Activated CD4-positive, alpha-beta T cell treated with anti-CD3 and anti-CD28 coated beads, Interleukin-10, Interleukin-2, amounts not matched to agents 100 ng/mL and 50 ng/mL, durations not matched to agents 16 hours and 8 hours (primary cell): ENCODE data around the gene LHPP.

Experiments used
- DNase-seq: peaks from one replicate; pipeline ENCODE4 v3.0.0-alpha.2; 2020

LHPP gene

DNA sequence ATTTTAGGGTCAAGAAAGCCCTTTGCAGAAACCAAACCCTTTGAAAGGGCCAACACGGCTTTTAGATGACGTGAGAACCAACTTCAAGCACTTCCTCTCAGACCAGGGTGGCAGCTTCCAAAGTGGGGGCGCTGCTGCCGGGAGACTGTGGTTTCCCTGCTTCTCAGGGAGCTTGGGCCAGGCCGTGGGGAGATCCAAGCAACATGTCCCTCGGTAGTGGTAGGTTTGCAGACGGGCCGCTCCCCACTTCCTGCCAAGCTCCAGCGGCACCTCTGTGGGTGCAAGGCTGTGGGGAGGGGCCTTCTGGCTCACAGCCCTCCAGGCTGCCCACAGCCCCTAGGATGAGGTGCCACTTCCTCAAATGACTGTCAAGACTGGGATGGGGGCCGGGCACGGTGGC, 150.1 kb downstream of the LHPP start:
- peak; percentile 61 for DNase-seq

- peak; percentile 18 for DNase-seq
These were observed 151.2 kb downstream of the LHPP start for GRCh38 chr10:124612611-124613498.

- DNase-seq: peak; percentile 88
These were observed 152.5 kb downstream of the LHPP start for GRCh38 chr10:124614003-124614659.

- DNase-seq: no peak
These were observed 153.6 kb downstream of the LHPP start for GRCh38 chr10:124615259-124615658.

DNA sequence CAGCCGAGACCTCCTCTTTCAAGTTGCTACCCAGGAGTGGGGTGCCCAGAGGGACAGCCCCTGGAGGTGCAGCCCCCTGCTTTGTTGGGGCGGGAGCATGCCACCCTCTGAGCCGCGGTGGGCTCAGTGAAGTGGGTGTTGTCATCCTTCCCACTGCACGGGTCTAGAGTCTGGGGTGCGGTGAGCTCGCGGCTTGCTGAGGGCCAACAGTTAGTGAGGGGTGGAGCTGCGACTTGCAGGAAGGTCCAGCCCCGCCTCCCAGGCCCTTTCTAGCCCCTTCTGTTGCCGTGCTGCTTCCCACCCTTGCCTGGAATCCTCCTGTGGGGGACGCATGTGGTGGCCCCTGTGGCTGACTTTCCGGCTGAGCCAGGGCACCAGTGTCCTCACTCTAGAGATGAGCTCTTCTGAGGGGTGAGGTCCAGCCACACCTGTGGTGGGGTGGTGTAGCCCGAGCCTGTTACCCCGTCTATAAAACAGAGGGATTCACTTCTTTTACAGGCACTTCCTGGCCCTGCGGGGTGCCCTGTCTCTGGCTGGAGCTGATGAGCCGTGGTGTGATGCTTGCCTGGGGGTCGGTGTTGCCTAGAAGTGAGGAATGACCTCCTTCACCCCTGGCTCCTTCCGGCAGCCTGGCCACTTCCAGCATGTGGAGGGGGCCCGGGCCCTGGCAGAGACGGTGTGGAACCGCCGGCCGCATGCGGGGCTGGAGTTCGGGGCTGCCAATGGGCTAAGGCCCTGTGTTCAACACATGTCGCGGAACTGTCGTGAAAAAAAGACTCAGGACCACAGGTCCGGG, 154.6 kb downstream of the LHPP start:
- no peak for DNase-seq

GRCh38 chr10:124616836-124617130, 155.2 kb downstream of the LHPP start:
- no peak for DNase-seq

- no peak for DNase-seq
These were observed 156.9 kb downstream of the LHPP start for GRCh38 chr10:124618470-124619073.

GRCh38 chr10:124619195-124619594, 157.6 kb downstream of the LHPP start:
- DNase-seq: no peak

DNA sequence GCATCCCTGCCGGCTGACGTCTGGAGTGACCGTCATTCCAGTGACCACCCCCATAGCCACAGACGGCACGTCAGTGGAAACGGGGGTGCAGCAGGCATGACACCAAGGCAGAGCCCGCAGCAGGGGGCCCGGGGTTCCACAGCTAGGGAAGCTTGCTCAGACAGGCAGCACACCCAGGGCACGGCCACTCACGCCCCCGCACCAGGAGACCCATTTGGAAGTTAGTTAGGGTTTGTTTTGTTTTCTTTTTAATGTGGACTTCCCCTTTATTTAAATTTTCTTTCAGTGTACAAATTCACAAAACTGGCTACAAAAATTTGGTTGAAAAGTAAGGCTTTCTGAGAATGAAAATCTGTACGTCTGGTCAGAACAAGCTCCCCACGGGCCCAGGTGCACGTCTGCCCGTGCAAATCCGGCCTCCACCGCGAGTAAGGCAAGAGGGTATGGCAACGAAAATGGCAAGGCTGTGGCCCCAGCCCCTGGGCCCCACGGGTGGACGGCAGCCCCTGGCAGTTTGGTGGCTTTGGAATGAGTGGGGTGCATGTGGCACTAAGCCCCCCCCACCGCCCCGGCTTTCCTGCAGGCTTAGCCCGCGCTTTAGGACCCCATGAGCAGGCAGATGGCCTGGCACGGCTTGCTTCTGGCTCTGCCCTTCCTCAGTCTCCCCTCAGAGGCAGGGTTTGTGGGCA, 158.3 kb downstream of the LHPP start:
- no peak for DNase-seq

DNA sequence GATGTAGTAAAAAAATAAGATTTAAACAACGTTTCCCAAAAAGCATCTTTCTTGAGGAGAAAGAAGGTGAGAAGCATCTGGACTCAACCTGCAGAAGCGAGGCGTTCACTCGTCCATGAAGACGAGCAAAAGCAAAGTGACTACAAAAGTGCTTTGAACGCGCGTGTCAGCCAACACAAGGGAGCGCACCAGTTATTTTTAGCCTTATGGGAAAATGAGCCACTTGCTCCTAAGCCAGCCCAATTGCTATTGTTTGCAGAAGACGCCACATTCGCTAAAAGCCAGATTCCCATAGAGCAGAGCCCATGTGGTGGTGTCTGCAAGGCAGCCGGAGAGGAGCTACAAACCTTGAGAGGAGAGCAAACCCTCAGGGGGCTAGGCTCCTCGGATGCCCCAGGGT, 160.0 kb downstream of the LHPP start:
- no peak for DNase-seq

- no peak for DNase-seq
These were observed 160.5 kb downstream of the LHPP start for GRCh38 chr10:124622158-124622557.

- no peak for DNase-seq
These were observed 161.4 kb downstream of the LHPP start for GRCh38 chr10:124622866-124623536.

DNA sequence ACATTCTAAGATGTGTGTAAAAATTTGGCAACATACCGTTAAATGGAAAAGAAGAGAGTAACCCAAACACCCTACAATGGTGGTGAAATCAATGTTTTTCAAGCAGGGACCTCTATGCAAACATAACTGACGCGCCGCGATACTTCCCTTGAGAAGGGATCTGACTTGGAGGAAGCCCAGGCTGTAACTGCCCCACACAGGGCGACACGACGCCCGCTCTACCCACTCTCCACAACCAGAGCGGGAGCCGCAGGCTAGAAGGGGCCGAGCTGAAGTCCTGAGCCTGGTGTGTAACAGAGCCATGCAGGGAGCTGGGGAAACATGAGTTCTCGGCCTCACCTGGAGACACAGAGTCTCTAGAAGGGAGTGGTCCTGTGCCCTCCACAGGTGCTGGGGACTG, 162.4 kb downstream of the LHPP start:
- DNase-seq: no peak

DNA sequence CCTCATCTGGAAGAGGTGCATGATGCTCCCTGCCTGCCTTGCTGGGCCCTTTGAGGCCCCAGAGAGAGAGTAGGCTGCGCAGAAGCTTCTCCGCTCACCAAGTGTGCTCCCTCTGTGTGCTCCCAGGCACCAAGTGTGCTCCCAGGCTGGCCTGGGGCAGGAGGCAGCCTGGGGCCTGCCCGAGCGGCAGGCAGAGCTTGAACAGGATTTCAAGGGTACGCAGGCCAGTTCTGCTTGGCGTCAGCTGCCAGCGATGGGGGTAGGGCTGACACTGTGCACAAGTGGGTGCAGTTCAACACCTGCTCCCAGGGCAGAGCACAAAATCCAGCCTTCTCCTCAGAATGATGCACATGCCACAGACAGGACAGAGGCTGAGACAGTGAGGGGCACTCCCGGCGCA, 162.8 kb downstream of the LHPP start:
- DNase-seq: no peak

GRCh38 chr10:124624895-124625294, 163.3 kb downstream of the LHPP start:
- DNase-seq: no peak

DNA sequence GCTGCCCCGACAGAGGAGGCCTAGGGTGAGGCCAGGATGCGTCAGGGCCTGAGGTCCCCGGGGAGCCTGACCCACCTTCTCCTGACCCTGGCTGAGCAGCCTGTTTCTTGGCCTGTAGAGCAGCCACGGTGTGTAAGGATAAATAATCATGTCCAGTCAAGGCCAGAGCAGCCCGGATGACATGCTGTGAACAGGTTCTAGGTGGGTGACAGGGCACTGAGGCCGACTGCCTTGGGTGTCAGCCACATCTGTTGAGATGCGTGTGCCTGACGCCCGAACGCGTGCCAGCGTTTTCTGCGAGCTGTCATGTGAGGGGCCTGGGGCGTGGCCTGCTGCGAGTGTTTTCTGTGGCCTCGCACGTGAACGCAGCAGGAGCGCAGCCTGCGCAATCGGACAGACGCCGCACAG, 164.2 kb downstream of the LHPP start:
- no peak for DNase-seq

DNA sequence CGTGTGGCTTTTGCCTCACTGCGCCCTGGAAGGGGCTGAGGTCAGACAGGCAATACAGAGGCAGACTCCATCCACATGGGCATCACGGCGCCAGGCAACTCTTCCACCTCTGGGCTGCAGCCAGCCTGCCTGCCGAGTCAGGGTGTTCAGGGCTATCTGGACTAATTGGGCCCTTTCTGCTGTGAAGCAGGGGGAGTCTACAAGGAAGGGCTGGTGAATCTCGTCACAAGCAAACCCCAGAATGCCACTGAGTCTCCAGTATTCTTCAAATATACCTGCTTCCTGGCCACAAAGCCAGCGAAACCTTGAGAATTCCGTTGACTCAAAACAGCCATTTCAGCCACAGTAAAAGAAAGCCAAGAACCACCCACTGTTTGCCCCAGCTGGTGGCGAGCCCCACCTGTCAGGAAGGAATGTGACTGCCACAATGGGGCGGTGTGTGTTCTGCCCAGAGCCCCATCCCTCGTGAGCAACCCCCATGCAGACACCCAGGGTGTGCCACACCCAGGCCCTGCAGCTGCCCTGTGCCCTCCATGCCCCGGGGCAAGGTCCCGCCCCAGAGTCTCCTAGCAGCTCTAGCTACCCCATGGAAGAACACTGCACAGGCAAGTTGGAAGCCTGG, 165.2 kb downstream of the LHPP start:
- peak; percentile 81 for DNase-seq

DNA sequence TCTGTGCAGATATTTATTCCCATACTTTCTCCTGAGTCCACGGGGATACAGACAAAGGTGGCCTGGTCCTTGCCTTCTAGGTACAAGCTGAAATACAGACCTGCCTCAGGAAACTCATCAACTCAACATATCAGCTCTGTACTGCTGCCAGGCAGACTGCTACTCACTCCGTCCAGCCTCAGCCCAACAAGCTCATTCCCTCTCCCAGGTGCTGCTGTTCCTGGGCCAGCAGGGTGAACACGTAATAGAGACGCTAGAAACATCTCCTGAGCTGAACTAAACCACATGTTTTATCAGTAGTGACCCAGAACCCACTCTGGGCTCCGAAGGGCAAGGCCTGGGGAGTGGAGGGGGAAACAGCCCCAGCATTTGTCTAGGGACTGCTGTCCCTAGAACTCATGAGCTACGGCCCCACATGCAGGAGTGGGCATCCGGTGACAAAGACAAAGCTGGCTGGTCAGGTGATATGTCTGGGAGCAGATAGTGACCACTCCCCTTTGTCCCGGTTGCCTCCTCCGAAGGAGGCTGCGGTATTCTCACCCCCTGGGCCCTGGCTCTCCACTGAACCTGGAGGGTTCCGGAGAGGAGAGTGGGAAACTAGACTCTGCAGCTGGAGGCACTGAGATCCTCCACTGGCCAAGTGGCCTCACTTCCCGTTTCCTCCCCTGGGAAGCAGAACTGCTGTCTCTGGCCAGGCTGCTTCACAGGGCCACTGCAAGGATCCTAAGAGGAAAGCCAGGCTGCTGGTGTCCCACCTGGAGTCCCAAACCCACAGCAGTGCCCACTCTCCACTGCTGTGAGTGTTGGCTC, 166.4 kb downstream of the LHPP start:
- DNase-seq: no peak

GRCh38 chr10:124628676-124629021, 167.0 kb downstream of the LHPP start:
- DNase-seq: no peak

GRCh38 chr10:124629415-124629814, 167.8 kb downstream of the LHPP start:
- DNase-seq: no peak

GRCh38 chr10:124629842-124630241, 168.2 kb downstream of the LHPP start:
- DNase-seq: no peak
